Fibroblast of lung (primary cell): ENCODE measurements around the gene TSPAN2. TPM values are rescaled to one million over a fixed set of nuclear protein-coding genes. Genes with fewer than 3 reads are reported as not detected.

ENCODE experiments used
- DNase-seq, 2 donors: peaks; one replicate each; pipeline versions ENCODE4 v3.0.0 to v3.0.0-alpha.2; 2010; ENCODE audit warnings: low read depth in 2 of 2
- H2AFZ ChIP-seq: 2 replicates; pipeline ENCODE4 v1.5.1; 2012; ENCODE audit warnings: low read length, control low read depth, inconsistent platforms
- H3K27ac ChIP-seq: 2 replicates; pipeline ENCODE4 v1.5.1; 2011; ENCODE audit warnings: low read length, control low read depth; ENCODE audit not compliant: insufficient read depth
- H3K27me3 ChIP-seq: 2 replicates; pipeline ENCODE4 v1.5.1; 2011; ENCODE audit warnings: mild to moderate bottlenecking, low read length; ENCODE audit not compliant: control insufficient read depth, insufficient read depth
- H3K36me3 ChIP-seq: 2 replicates; pipeline ENCODE4 v1.5.1; 2011; ENCODE audit warnings: low read length; ENCODE audit not compliant: control insufficient read depth, insufficient read depth
- H3K4me1 ChIP-seq: 2 replicates; pipeline ENCODE4 v1.5.1; 2011; ENCODE audit warnings: low read length; ENCODE audit not compliant: control insufficient read depth, insufficient read depth; ENCODE audit errors: extremely low read depth
- H3K4me2 ChIP-seq: 2 replicates; pipeline ENCODE4 v1.5.1; 2011; ENCODE audit warnings: low read length, control low read depth; ENCODE audit not compliant: insufficient read depth; ENCODE audit errors: extremely low read depth
- H3K4me3 ChIP-seq, 4 experiments: fragments of 200-600 bp in 1 of 4; sonication (generic) in 1 of 4; replicated peaks in 1 of 4; 2 replicates each; pipeline ENCODE4 v1.5.1; 2011 to 2016; ENCODE audit warnings: low read length in 4 of 4, low read depth in 3 of 4, mild to moderate bottlenecking in 3 of 4, control low read depth in 2 of 4, inconsistent platforms in 1 of 4, mixed read lengths in 1 of 4; ENCODE audit not compliant: insufficient read depth in 1 of 4; ENCODE audit errors: control extremely low read depth in 1 of 4
- H3K79me2 ChIP-seq: 2 replicates; pipeline ENCODE4 v1.5.1; 2012; ENCODE audit warnings: mild to moderate bottlenecking, low read length, inconsistent platforms; ENCODE audit not compliant: control insufficient read depth, insufficient read depth
- H3K9ac ChIP-seq: 2 replicates; pipeline ENCODE4 v1.5.1; 2011; ENCODE audit warnings: mild to moderate bottlenecking, low read length, control low read depth; ENCODE audit not compliant: insufficient read depth
- H3K9me3 ChIP-seq: 2 replicates; pipeline ENCODE4 v1.5.1; 2012; ENCODE audit warnings: low read depth, low read length; ENCODE audit not compliant: control insufficient read depth, insufficient read depth
- H4K20me1 ChIP-seq: 2 replicates; pipeline ENCODE4 v1.5.1; 2011; ENCODE audit warnings: low read length; ENCODE audit not compliant: control insufficient read depth, insufficient read depth; ENCODE audit errors: extremely low read depth
- EZH2 ChIP-seq: IDR thresholded peaks from 2 replicates; pipeline ENCODE4 v1.5.1; 2012; ENCODE audit warnings: low read length, control low read depth, mild to moderate bottlenecking; ENCODE audit errors: missing control alignments
- polyA plus RNA-seq, 2 donors: library from polyadenylated mRNA; depleted of rRNA in 1 of 2; stranded (reverse) in 1 of 2; unstranded in 1 of 2; fragments of >200 nt; gene quantifications; 2 replicates each; pipeline ENCODE4 v1.2.1, GENCODE V29; 2011 to 2012; ENCODE audit warnings: missing spikeins in 1 of 2
- total RNA-seq: library from RNA; depleted of rRNA; stranded (reverse); fragments of >200 nt; gene quantifications from 2 replicates; pipeline ENCODE4 v1.2.1, GENCODE V29; 2014
- TF ChIP-seq, protein P1 (sequence below), 2 donors: IDR thresholded peaks in 1 of 2; conservative IDR thresholded peaks in 1 of 2; 1 replicate in 1 of 2; 2 replicates in 1 of 2; pipeline ENCODE4 v1.5.1; 2011 to 2012; ENCODE audit warnings: low read length in 2 of 2, control low read depth in 1 of 2, inconsistent platforms in 1 of 2, low read depth in 1 of 2, mild to moderate bottlenecking in 1 of 2

The TSPAN2 gene
- total and polyA plus RNA-seq, 2 donors (not counting 1 experiment from before 2014, with no cell fraction given), result 0.08 to 0.66 TPM

DNA sequence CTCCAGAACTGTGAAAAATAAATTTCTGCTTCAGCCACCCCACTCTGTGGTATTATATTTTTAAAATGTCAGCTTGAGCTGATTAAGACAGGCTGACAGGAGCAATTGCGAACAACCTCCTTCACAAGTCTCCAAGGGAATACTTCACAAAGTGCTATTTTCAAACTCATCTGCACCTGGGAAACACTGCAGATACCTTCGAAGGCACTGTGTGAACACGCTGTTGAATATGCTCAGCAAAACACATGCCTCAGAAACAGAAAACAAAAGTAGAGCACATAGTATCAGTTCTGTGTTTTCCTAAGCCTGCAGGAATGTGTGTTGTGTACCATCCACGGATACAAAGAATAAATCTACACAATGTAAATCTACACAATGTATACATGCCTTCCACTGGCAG, 10.6 kb downstream of the TSPAN2 start:
- Histone ChIP-seq H2AFZ (no peak overlapping the region), H3K27ac (no peak overlapping the region), H3K36me3 (no peaks in the 10 kb centered on the region), H3K9me3 (no peaks in the 10 kb centered on the region), H3K79me2 (no peaks in the 10 kb centered on the region), H3K4me2 (no peak overlapping the region), H3K4me3 (no peak overlapping the region), H3K4me1 (no peaks in the 10 kb centered on the region), H3K9ac (no peak overlapping the region), H3K27me3 (peaks cover 11% of the 10 kb centered on the region), H4K20me1 (no peaks in the 10 kb centered on the region)
- no peak for DNase-seq
- TF ChIP-seq, protein P1, sequence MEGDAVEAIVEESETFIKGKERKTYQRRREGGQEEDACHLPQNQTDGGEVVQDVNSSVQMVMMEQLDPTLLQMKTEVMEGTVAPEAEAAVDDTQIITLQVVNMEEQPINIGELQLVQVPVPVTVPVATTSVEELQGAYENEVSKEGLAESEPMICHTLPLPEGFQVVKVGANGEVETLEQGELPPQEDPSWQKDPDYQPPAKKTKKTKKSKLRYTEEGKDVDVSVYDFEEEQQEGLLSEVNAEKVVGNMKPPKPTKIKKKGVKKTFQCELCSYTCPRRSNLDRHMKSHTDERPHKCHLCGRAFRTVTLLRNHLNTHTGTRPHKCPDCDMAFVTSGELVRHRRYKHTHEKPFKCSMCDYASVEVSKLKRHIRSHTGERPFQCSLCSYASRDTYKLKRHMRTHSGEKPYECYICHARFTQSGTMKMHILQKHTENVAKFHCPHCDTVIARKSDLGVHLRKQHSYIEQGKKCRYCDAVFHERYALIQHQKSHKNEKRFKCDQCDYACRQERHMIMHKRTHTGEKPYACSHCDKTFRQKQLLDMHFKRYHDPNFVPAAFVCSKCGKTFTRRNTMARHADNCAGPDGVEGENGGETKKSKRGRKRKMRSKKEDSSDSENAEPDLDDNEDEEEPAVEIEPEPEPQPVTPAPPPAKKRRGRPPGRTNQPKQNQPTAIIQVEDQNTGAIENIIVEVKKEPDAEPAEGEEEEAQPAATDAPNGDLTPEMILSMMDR (conservative IDR thresholded peaks at IDR 0.05 in 1 of 2, IDR thresholded peaks at IDR 0.05 in 1 of 2; ENCODE audit: low read depth in 1 of 2, low read length in 2 of 2), result no peak
- no peak for TF ChIP-seq EZH2

DNA sequence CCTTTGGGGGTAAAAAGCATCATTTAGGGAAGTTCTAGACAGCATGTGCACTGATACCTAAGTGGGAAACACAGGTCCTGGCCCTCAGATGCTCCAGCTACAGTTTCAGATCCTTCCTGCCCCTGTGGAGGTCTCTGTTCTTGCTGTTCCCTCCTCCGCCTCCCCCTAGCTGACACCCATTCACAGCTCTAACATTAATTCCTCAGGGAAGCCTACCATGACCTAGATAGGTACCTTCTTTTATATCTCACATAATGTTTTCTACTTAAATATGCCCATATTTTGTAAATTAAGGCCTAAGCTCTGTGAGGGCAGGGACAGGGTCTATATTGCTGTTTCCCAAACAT, 11.3 kb downstream of the TSPAN2 start:
- DNase-seq, result no peak
- H3K36me3 ChIP-seq, result no peaks in the 10 kb centered on the region
- no peaks in the 10 kb centered on the region for H3K4me1 ChIP-seq
- H2AFZ ChIP-seq, result no peak overlapping the region
- H3K27ac ChIP-seq, result no peak overlapping the region
- TF ChIP-seq, protein P1 (conservative IDR thresholded peaks at IDR 0.05 in 1 of 2, IDR thresholded peaks at IDR 0.05 in 1 of 2; ENCODE audit: low read depth in 1 of 2, low read length in 2 of 2), result no peak
- TF ChIP-seq EZH2, result no peak
- no peaks in the 10 kb centered on the region for H3K9me3 ChIP-seq
- H3K9ac ChIP-seq, result no peak overlapping the region
- H3K79me2 ChIP-seq, result no peaks in the 10 kb centered on the region
- H3K4me3 ChIP-seq, result no peak overlapping the region
- H4K20me1 ChIP-seq, result no peaks in the 10 kb centered on the region
- no peak overlapping the region for H3K4me2 ChIP-seq
- H3K27me3 ChIP-seq, result peaks cover 17% of the 10 kb centered on the region

DNA sequence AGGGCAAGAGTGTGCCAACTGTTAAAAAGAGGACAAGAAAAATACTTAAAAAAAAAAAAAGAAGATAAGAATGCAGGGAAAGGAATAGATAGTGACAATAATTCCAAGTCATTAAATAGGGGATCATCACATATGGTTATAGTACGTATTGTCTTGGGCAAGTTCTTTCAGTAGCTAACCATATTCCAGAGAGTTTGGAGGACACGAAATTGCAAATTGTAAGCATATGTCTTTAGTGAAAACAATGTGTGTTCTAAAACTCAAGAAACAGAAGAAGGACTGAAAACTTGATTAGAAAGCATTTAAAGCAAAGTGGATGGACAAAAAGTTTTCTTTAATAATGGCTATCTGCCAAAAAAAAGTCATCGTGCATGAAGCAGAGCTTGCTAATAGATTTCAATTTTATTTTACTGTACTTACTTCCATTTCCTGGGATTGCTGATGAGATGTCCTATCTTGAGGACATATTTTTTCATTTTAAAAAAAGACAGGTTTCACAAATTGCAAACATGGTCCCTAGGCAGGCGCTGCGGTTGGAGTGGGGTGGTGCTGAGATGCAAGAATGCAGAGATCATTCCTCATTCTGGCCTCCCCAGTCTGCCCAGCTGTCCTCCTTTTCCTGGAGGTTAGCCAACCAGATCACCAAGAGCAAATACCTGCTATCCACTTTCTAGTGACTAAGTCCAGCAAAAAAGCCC, 11.9 kb downstream of the TSPAN2 start:
- DNase-seq, result no peak
- Histone ChIP-seq H3K27ac (no peak overlapping the region), H3K4me1 (no peaks in the 10 kb centered on the region), H3K9ac (no peak overlapping the region), H3K79me2 (no peaks in the 10 kb centered on the region), H4K20me1 (no peaks in the 10 kb centered on the region), H2AFZ (no peak overlapping the region), H3K9me3 (no peaks in the 10 kb centered on the region), H3K36me3 (no peaks in the 10 kb centered on the region), H3K4me3 (no peak overlapping the region), H3K4me2 (no peak overlapping the region), H3K27me3 (peaks cover 17% of the 10 kb centered on the region)
- TF ChIP-seq EZH2, result no peak
- TF ChIP-seq, protein P1 (conservative IDR thresholded peaks at IDR 0.05 in 1 of 2, IDR thresholded peaks at IDR 0.05 in 1 of 2; ENCODE audit: low read depth in 1 of 2, low read length in 2 of 2), result no peak
